Pulmonary artery endothelial cell (primary cell): ENCODE measurements around the gene CYP19A1. TPM values are rescaled to one million over a fixed set of nuclear protein-coding genes. Genes with fewer than 3 reads are reported as not detected.

Source experiments
- DNase-seq: peaks from one replicate; pipeline ENCODE4 v3.0.0-alpha.2; 2011; ENCODE audit warnings: low read depth, low spot score
- total RNA-seq: library from RNA; depleted of rRNA; stranded (reverse); fragments of >200 nt; gene quantifications from 2 replicates; pipeline ENCODE4 v1.2.3, GENCODE V29; 2014

CYP19A1 gene
- total RNA-seq, 1 donor from 2014 or later, result not detected

GRCh38 chr15:51325167-51325566, 13.2 kb downstream of the CYP19A1 start:
- DNase-seq, result no peak

- DNase-seq, result no peak
These were observed 14.6 kb downstream of the CYP19A1 start for GRCh38 chr15:51323749-51324148.

GRCh38 chr15:51322621-51323296, 15.6 kb downstream of the CYP19A1 start:
- no peak for DNase-seq

- no peak for DNase-seq
These were observed 17.1 kb downstream of the CYP19A1 start for GRCh38 chr15:51321316-51321715.

GRCh38 chr15:51320843-51321242, 17.6 kb downstream of the CYP19A1 start:
- no peak for DNase-seq

GRCh38 chr15:51319539-51319938, 18.9 kb downstream of the CYP19A1 start:
- no peak for DNase-seq

GRCh38 chr15:51318382-51319150, 19.8 kb downstream of the CYP19A1 start:
- DNase-seq, result no peak

- no peak for DNase-seq
These were observed 21.8 kb downstream of the CYP19A1 start for GRCh38 chr15:51316636-51317035.

GRCh38 chr15:51315726-51316125, 22.7 kb downstream of the CYP19A1 start:
- DNase-seq, result no peak

- DNase-seq, result no peak
These were observed 23.7 kb downstream of the CYP19A1 start for GRCh38 chr15:51314391-51315337.

- DNase-seq, result no peak
These were observed 24.6 kb downstream of the CYP19A1 start for GRCh38 chr15:51313644-51314280.

GRCh38 chr15:51313074-51313393, 25.4 kb downstream of the CYP19A1 start:
- no peak for DNase-seq

- no peak for DNase-seq
These were observed 26.0 kb downstream of the CYP19A1 start for GRCh38 chr15:51312166-51313073.

GRCh38 chr15:51311510-51311909, 26.9 kb downstream of the CYP19A1 start:
- no peak for DNase-seq

GRCh38 chr15:51310064-51310463, 28.3 kb downstream of the CYP19A1 start:
- no peak for DNase-seq

- no peak for DNase-seq
These were observed 30.6 kb downstream of the CYP19A1 start for GRCh38 chr15:51307811-51308210.

- no peak for DNase-seq
These were observed 31.1 kb downstream of the CYP19A1 start for GRCh38 chr15:51307325-51307724.

- DNase-seq, result no peak
These were observed 34.9 kb downstream of the CYP19A1 start for GRCh38 chr15:51303462-51303980.

GRCh38 chr15:51302480-51302879, 35.9 kb downstream of the CYP19A1 start:
- no peak for DNase-seq
